DOHH2 (cell line): ENCODE measurements around the gene CD300LF.

Experiments used
- H3F3A ChIP-seq: fragments of 200-600 bp; sonication (generic), shearing (Covaris generic); 2 replicates; pipeline ENCODE4 v1.6.0; 2016; ENCODE audit warnings: antibody characterized with exemption, mild to moderate bottlenecking; ENCODE audit not compliant: control insufficient read depth, insufficient read depth
- H3K27ac ChIP-seq: fragments of 200-600 bp; sonication (generic); 2 replicates; pipeline ENCODE4 v1.5.1; 2014; ENCODE audit warnings: low read depth, mild to moderate bottlenecking, low read length, moderate library complexity
- H3K27me3 ChIP-seq: fragments of 200-600 bp; sonication (generic); 2 replicates; pipeline ENCODE4 v1.6.1; 2014; ENCODE audit warnings: mild to moderate bottlenecking, low read length, mixed read lengths; ENCODE audit not compliant: control insufficient read depth
- H3K36me3 ChIP-seq: fragments of 200-600 bp; sonication (generic); 2 replicates; pipeline ENCODE4 v1.6.1; 2014; ENCODE audit warnings: mild to moderate bottlenecking, low read length, moderate library complexity, mixed read lengths; ENCODE audit not compliant: control insufficient read depth
- H3K4me1 ChIP-seq: fragments of 200-600 bp; sonication (generic); 2 replicates; pipeline ENCODE4 v1.6.1; 2014; ENCODE audit warnings: mild to moderate bottlenecking, low read length, mixed read lengths; ENCODE audit not compliant: control insufficient read depth
- H3K4me2 ChIP-seq: fragments of 200-600 bp; sonication (generic); 2 replicates; pipeline ENCODE4 v1.6.0; 2014; ENCODE audit warnings: mild to moderate bottlenecking, low read length, moderate library complexity
- H3K4me3 ChIP-seq: fragments of 200-600 bp; sonication (generic); 2 replicates; pipeline ENCODE4 v1.5.1; 2014; ENCODE audit warnings: mild to moderate bottlenecking, low read length, mixed read lengths
- H3K79me2 ChIP-seq: fragments of 200-600 bp; sonication (generic); 2 replicates; pipeline ENCODE4 v1.6.1; 2014; ENCODE audit warnings: mild to moderate bottlenecking, low read length, mixed read lengths; ENCODE audit not compliant: control insufficient read depth
- H3K9me2 ChIP-seq: fragments of 200-600 bp; sonication (generic); replicated peaks from 2 replicates; pipeline ENCODE4 v1.6.1; 2014; ENCODE audit warnings: mild to moderate bottlenecking, low read length, mixed read lengths; ENCODE audit not compliant: control insufficient read depth
- H3K9me3 ChIP-seq: fragments of 200-600 bp; sonication (generic); 2 replicates; pipeline ENCODE4 v1.6.1; 2014; ENCODE audit warnings: antibody characterized with exemption, low read length, mixed read lengths; ENCODE audit not compliant: control insufficient read depth, insufficient read depth
- H4K20me1 ChIP-seq: fragments of 200-600 bp; sonication (generic); 2 replicates; pipeline ENCODE4 v1.6.0; 2014; ENCODE audit warnings: low read depth, mild to moderate bottlenecking, antibody characterized with exemption, low read length, moderate library complexity; ENCODE audit not compliant: control insufficient read depth, insufficient read depth
- CTCF ChIP-seq: fragments of 200-600 bp; sonication (generic); IDR thresholded peaks from one replicate; pipeline ENCODE4 v1.5.1; 2014; ENCODE audit warnings: antibody characterized with exemption, mild to moderate bottlenecking, low read depth, low read length; ENCODE audit not compliant: poor library complexity, severe bottlenecking
- EZH2phosphoT487 ChIP-seq: fragments of 200-600 bp; sonication (generic); IDR thresholded peaks from 2 replicates; pipeline ENCODE4 v1.6.1; 2017; ENCODE audit warnings: borderline replicate concordance, mild to moderate bottlenecking, antibody characterized with exemption, low read length, moderate library complexity, mixed read lengths

The CD300LF gene

GRCh38 chr17:74649909-74650308 is 62.8 kb downstream of the CD300LF start:
- H3K9me3 ChIP-seq, result no peaks in the 10 kb centered on the region
- H4K20me1 ChIP-seq, result no peaks in the 10 kb centered on the region
- H3K27me3 ChIP-seq, result peaks cover 41% of the 10 kb centered on the region
- H3K4me1 ChIP-seq, result no peaks in the 10 kb centered on the region
- no peaks in the 10 kb centered on the region for H3F3A ChIP-seq
- H3K36me3 ChIP-seq, result no peaks in the 10 kb centered on the region
- TF ChIP-seq CTCF, result no peak
- TF ChIP-seq EZH2phosphoT487, result no peak
- H3K79me2 ChIP-seq, result no peaks in the 10 kb centered on the region
- no peak overlapping the region for H3K4me3 ChIP-seq
- H3K4me2 ChIP-seq, result no peak overlapping the region
- H3K9me2 ChIP-seq, result no peaks in the 10 kb centered on the region
- H3K27ac ChIP-seq, result no peak overlapping the region

- peaks cover 42% of the 10 kb centered on the region for H3K27me3 ChIP-seq
- no peaks in the 10 kb centered on the region for H3F3A ChIP-seq
- no peaks in the 10 kb centered on the region for H3K79me2 ChIP-seq
- no peaks in the 10 kb centered on the region for H4K20me1 ChIP-seq
- no peak overlapping the region for H3K27ac ChIP-seq
- no peak overlapping the region for H3K4me2 ChIP-seq
- H3K9me2 ChIP-seq, result no peaks in the 10 kb centered on the region
- H3K9me3 ChIP-seq, result no peaks in the 10 kb centered on the region
- TF ChIP-seq EZH2phosphoT487, result no peak
- TF ChIP-seq CTCF, result no peak
- no peaks in the 10 kb centered on the region for H3K4me1 ChIP-seq
- no peak overlapping the region for H3K4me3 ChIP-seq
- no peaks in the 10 kb centered on the region for H3K36me3 ChIP-seq
Observed at GRCh38 chr17:74647871-74648672, 64.7 kb downstream of the CD300LF start.

- no peaks in the 10 kb centered on the region for H3K79me2 ChIP-seq
- no peaks in the 10 kb centered on the region for H3K9me2 ChIP-seq
- H3K27me3 ChIP-seq, result peaks cover 36% of the 10 kb centered on the region
- no peaks in the 10 kb centered on the region for H3F3A ChIP-seq
- no peaks in the 10 kb centered on the region for H4K20me1 ChIP-seq
- no peak overlapping the region for H3K4me2 ChIP-seq
- TF ChIP-seq EZH2phosphoT487 (no peak), CTCF (peak; percentile 50)
- no peaks in the 10 kb centered on the region for H3K4me1 ChIP-seq
- H3K27ac ChIP-seq, result no peak overlapping the region
- H3K9me3 ChIP-seq, result no peaks in the 10 kb centered on the region
- no peaks in the 10 kb centered on the region for H3K36me3 ChIP-seq
- no peak overlapping the region for H3K4me3 ChIP-seq
Observed at GRCh38 chr17:74646231-74646630, 66.5 kb downstream of the CD300LF start.
